ENCODE results near the gene PSMC6.

DNA sequence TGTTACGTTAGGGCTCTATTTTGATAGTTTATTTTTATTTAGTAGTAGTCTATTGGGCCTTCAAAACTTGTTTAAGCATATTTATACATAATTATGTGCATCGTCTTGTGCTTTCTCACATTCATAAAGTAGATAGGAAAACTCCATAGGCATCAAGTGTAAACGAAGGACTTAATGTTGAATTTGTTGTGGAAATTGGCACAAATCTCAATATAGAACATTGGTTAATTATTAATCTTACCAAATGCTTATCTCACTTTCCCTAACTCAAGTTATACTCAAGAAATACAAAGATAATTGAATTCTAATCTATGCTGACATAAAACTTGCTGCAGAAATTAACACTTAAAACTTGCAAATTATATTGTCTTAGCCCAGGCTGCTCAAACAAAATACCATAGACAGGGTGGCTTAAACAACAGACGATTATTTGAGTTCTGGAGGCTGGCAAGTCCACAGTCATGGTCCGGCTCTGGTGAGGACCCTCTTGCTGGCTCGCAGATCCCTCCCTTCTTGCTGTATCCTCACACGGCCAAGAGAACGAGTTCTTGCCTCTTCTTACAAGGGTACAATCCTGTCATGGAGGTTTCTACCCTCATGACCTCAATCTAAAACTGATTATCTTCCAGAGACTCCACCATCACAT lies 41.8 kb downstream of the PSMC6 start:
- TF ChIP-seq, protein P1, sequence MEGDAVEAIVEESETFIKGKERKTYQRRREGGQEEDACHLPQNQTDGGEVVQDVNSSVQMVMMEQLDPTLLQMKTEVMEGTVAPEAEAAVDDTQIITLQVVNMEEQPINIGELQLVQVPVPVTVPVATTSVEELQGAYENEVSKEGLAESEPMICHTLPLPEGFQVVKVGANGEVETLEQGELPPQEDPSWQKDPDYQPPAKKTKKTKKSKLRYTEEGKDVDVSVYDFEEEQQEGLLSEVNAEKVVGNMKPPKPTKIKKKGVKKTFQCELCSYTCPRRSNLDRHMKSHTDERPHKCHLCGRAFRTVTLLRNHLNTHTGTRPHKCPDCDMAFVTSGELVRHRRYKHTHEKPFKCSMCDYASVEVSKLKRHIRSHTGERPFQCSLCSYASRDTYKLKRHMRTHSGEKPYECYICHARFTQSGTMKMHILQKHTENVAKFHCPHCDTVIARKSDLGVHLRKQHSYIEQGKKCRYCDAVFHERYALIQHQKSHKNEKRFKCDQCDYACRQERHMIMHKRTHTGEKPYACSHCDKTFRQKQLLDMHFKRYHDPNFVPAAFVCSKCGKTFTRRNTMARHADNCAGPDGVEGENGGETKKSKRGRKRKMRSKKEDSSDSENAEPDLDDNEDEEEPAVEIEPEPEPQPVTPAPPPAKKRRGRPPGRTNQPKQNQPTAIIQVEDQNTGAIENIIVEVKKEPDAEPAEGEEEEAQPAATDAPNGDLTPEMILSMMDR (IDR thresholded peaks at IDR 0.05): no peak
- TF ChIP-seq POLR2A (IDR thresholded peaks at IDR 0.05): no peak

Measured in heart left ventricle (tissue), 13 donors.